Ishikawa (cell line): ENCODE data around the gene ZNF793.

Experiments
- CEBPB ChIP-seq: IDR thresholded peaks from 2 replicates; pipeline ENCODE4 v1.6.1; 2012
- CREB1 ChIP-seq: IDR thresholded peaks from 2 replicates; pipeline ENCODE4 v1.6.1; 2012; ENCODE audit warnings: low read depth
- EGR1 ChIP-seq: IDR thresholded peaks from 2 replicates; pipeline ENCODE4 v1.6.1; 2012
- EP300 ChIP-seq: IDR thresholded peaks from 2 replicates; pipeline ENCODE4 v1.6.1; 2012; ENCODE audit warnings: borderline replicate concordance
- FOXM1 ChIP-seq: IDR thresholded peaks from 2 replicates; pipeline ENCODE4 v1.6.1; 2012; ENCODE audit warnings: low read depth, borderline replicate concordance
- MAX ChIP-seq: IDR thresholded peaks from 2 replicates; pipeline ENCODE4 v1.6.1; 2012
- NFIC ChIP-seq: IDR thresholded peaks from 2 replicates; pipeline ENCODE4 v1.6.1; 2012
- RAD21 ChIP-seq: IDR thresholded peaks from 2 replicates; pipeline ENCODE4 v1.6.1; 2012; ENCODE audit warnings: low read depth
- REST ChIP-seq: IDR thresholded peaks from 2 replicates; pipeline ENCODE4 v1.6.1; 2012; ENCODE audit warnings: low read depth, mild to moderate bottlenecking
- TAF1 ChIP-seq: IDR thresholded peaks from 2 replicates; pipeline ENCODE4 v1.6.1; 2012; ENCODE audit warnings: low read depth, mild to moderate bottlenecking
- TCF12 ChIP-seq: IDR thresholded peaks from 2 replicates; pipeline ENCODE4 v1.6.1; 2012; ENCODE audit warnings: low read depth
- TEAD4 ChIP-seq: IDR thresholded peaks from 2 replicates; pipeline ENCODE4 v1.6.1; 2012
- USF1 ChIP-seq: IDR thresholded peaks from 2 replicates; pipeline ENCODE4 v1.6.1; 2012
- YY1 ChIP-seq: IDR thresholded peaks from 2 replicates; pipeline ENCODE4 v1.6.1; 2012; ENCODE audit warnings: low read depth
- ZBTB7A ChIP-seq: IDR thresholded peaks from 2 replicates; pipeline ENCODE4 v1.6.1; 2012; ENCODE audit warnings: low read depth

The ZNF793 gene

GRCh38 chr19:37519890-37520289 lies 13.2 kb downstream of the ZNF793 start:
- TF ChIP-seq EGR1 (no peak), EP300 (no peak), NFIC (no peak)

GRCh38 chr19:37537391-37537947 lies 30.7 kb downstream of the ZNF793 start:
- no peak for TF ChIP-seq EGR1

GRCh38 chr19:37551129-37551993 lies 44.6 kb downstream of the ZNF793 start:
- TF ChIP-seq FOXM1 (no peak), USF1 (no peak), EP300 (no peak), REST (no peak), CEBPB (no peak), TAF1 (no peak), TCF12 (no peak), TEAD4 (no peak), EGR1 (no peak), YY1 (no peak), MAX (no peak), NFIC (no peak), CREB1 (no peak), ZBTB7A (no peak), RAD21 (no peak)

- TF ChIP-seq YY1 (no peak), RAD21 (no peak), TCF12 (no peak), EGR1 (no peak), TAF1 (no peak), NFIC (no peak), REST (no peak), TEAD4 (no peak)
Observed at GRCh38 chr19:37563518-37563917, 56.8 kb downstream of the ZNF793 start.

GRCh38 chr19:37564624-37565369 lies 58.1 kb downstream of the ZNF793 start:
- TF ChIP-seq ZBTB7A (no peak), EGR1 (no peak), FOXM1 (no peak), NFIC (no peak), RAD21 (no peak), TEAD4 (no peak), EP300 (no peak), CEBPB (no peak), REST (no peak), TCF12 (no peak), MAX (no peak), TAF1 (no peak), YY1 (no peak), CREB1 (no peak), USF1 (no peak)
